Measurements from ENCODE around the gene ZNF536.

Gene ZNF536

GRCh38 chr19:30446850-30447552 is 74.8 kb downstream of the ZNF536 start:
- TF ChIP-seq, protein P1, sequence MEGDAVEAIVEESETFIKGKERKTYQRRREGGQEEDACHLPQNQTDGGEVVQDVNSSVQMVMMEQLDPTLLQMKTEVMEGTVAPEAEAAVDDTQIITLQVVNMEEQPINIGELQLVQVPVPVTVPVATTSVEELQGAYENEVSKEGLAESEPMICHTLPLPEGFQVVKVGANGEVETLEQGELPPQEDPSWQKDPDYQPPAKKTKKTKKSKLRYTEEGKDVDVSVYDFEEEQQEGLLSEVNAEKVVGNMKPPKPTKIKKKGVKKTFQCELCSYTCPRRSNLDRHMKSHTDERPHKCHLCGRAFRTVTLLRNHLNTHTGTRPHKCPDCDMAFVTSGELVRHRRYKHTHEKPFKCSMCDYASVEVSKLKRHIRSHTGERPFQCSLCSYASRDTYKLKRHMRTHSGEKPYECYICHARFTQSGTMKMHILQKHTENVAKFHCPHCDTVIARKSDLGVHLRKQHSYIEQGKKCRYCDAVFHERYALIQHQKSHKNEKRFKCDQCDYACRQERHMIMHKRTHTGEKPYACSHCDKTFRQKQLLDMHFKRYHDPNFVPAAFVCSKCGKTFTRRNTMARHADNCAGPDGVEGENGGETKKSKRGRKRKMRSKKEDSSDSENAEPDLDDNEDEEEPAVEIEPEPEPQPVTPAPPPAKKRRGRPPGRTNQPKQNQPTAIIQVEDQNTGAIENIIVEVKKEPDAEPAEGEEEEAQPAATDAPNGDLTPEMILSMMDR (IDR thresholded peaks at IDR 0.05; ENCODE audit: insufficient read depth, missing control alignments) = no peak
- FAIRE-seq (no peak), DNase-seq (ENCODE audit: insufficient read length, low spot score) (no peak)

DNA sequence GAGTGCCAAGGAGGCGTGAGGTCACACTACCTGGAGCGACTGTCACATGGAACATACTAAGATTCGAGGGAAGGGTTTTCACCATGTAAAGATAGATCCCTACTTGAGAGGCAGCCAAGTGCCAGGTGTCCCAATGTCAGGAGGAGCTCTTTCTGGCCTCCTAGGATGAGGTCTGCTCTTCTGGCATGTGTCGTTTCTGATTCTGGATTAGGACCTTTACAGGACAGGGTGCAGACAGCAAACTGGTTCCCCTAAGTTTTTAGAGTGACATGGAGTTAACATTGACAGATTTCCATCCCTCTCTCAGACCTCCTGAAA is 75.3 kb downstream of the ZNF536 start:
- DNase-seq (ENCODE audit: insufficient read length, low spot score) = no peak
- no peak for FAIRE-seq
- TF ChIP-seq, protein P1 (IDR thresholded peaks at IDR 0.05; ENCODE audit: insufficient read depth, missing control alignments) = no peak

DNA sequence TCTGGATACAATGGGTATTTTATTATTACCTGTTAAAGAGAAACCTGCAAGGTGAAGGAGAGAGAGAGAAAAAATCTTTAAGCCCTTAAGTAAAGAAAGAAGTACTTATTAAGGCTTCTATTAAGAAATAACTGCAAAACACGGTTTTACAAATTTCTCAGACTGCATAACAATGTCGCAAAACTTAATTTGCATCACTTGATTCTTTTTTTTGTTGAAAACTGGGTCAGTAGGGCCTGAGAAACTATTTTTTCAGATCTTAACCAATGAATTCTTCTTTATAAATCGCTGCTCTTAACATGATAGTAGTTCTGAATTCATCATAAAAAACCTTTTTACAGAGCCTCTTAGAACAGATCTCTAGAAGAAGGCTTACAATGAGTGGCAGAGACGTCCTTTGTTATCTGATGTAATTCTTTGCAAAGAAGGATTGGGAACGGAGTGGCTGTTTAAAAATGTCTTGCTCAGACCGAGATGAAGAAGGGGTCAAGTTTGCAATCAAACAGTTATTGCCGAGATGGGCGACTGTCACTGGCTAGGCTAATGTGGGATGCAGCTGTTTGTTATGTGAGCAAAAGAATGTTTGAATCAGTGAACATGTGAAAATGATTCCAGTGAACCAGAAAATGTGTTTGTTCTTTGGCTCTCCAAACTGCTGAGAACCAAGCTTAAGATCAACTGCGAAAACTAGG is 76.3 kb downstream of the ZNF536 start:
- DNase-seq (ENCODE audit: insufficient read length, low spot score) (no peak), FAIRE-seq (no peak)
- TF ChIP-seq, protein P1 (IDR thresholded peaks at IDR 0.05; ENCODE audit: insufficient read depth, missing control alignments) = no peak

DNA sequence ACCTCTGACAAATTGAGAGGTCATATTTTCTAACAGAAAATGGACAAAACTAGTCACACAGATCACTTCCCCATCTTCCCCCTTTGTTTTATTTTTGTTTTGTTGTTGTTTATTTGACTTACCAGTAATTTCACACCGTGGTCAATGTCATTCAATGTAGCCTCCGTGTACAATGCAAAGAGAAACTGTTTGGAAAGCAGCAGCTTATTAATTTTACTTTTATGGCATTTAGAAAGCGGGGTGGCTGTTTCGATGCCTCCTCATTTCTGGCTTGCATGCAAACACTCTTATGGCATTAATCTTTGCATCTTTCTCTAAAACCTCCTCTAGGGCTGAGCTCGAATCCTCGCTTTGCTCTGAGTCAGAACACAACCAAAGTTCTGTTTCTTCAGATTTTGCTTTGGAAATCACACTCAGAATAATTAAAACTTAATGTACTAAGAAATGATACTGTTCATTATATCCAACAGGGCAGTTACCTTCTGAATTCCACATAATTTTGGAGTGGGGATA is 77.0 kb downstream of the ZNF536 start:
- no peak for FAIRE-seq
- TF ChIP-seq, protein P1 (IDR thresholded peaks at IDR 0.05; ENCODE audit: insufficient read depth, missing control alignments) = no peak
- DNase-seq (ENCODE audit: insufficient read length, low spot score) = no peak

DNA sequence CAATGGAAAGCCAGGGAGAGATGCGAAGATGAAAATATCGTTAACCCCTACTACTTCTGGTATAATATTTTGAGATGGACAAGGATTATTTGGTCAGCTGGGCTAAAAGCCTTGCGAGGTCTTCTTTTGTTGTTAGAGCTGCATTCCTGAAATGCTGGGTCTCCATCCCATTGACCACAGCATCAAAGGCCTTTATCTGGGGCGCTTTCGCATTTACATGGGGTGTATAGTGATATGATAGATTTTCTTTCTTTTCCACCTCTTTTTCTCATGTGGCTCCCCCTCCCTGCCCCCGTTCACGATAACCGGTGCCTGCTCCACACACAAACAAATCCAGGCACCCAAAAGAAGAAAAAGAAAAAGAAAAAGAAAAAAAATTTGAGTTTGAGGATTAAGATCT is 77.5 kb downstream of the ZNF536 start:
- no peak for DNase-seq (ENCODE audit: insufficient read length, low spot score)
- no peak for FAIRE-seq
- TF ChIP-seq, protein P1 (IDR thresholded peaks at IDR 0.05; ENCODE audit: insufficient read depth, missing control alignments) = no peak

GRCh38 chr19:30450100-30450499 is 77.9 kb downstream of the ZNF536 start:
- DNase-seq (ENCODE audit: insufficient read length, low spot score) (no peak), FAIRE-seq (no peak)
- TF ChIP-seq, protein P1 (IDR thresholded peaks at IDR 0.05; ENCODE audit: insufficient read depth, missing control alignments) = no peak

GRCh38 chr19:30450835-30451321 is 78.7 kb downstream of the ZNF536 start:
- FAIRE-seq (no peak), DNase-seq (ENCODE audit: insufficient read length, low spot score) (no peak)
- TF ChIP-seq, protein P1 (IDR thresholded peaks at IDR 0.05; ENCODE audit: insufficient read depth, missing control alignments) = no peak

Measured in D721Med (cell line).